Thyroid gland (tissue), 4 donors: ENCODE data around the gene NRXN2. TPM values are rescaled to one million over a fixed set of nuclear protein-coding genes. Genes with fewer than 3 reads are reported as not detected.

ENCODE experiments used
- DNase-seq, 2 donors: peaks; one replicate each; pipeline ENCODE4 v3.0.0-alpha.2; 2019
- H3K27ac ChIP-seq, 3 donors: fragments of 200-600 bp; sonication (generic); 1 replicate in 2 of 3; 2 replicates in 1 of 3; pipeline ENCODE4 v1.5.1; 2016 to 2019; ENCODE audit warnings: mild to moderate bottlenecking in 1 of 3, moderate library complexity in 1 of 3
- H3K27me3 ChIP-seq: fragments of 200-600 bp; sonication (generic); one replicate; pipeline ENCODE4 v1.5.1; 2019
- H3K36me3 ChIP-seq, 2 donors: fragments of 200-600 bp; sonication (generic); one replicate each; pipeline ENCODE4 v1.5.1; 2016 to 2019
- H3K4me1 ChIP-seq, 2 donors: fragments of 200-600 bp; sonication (generic); one replicate each; pipeline ENCODE4 v1.5.1; 2017 to 2019
- H3K4me3 ChIP-seq, 3 donors: fragments of 200-600 bp; sonication (generic); replicated peaks in 1 of 3; 1 replicate in 2 of 3; 2 replicates in 1 of 3; pipeline ENCODE4 v1.5.1; 2016; ENCODE audit warnings: mild to moderate bottlenecking in 1 of 3
- H3K9me3 ChIP-seq: fragments of 200-600 bp; sonication (generic); one replicate; pipeline ENCODE4 v1.5.1; 2017
- CTCF ChIP-seq, 6 experiments: fragments of 200-600 bp in 3 of 6; fragments of 450-650 bp in 3 of 6; sonication (generic) in 3 of 6; IDR thresholded peaks; one replicate each; pipeline ENCODE4 v1.5.1; 2016 to 2019; ENCODE audit warnings: antibody characterized with exemption in 6 of 6, mild to moderate bottlenecking in 2 of 6, inconsistent platforms in 1 of 6, moderate library complexity in 1 of 6
- POLR2A ChIP-seq, 2 donors: fragments of 450-650 bp; IDR thresholded peaks; one replicate each; pipeline ENCODE4 v1.6.1; 2017; ENCODE audit warnings: antibody characterized with exemption in 2 of 2, mild to moderate bottlenecking in 2 of 2, moderate library complexity in 1 of 2
- WGBS, 2 donors: methylation state at CpG; one replicate each; pipeline ENCODE4 v1.1.5; 2017; 5-methylcytosine and 5-hydroxymethylcytosine counted together
- intact Hi-C: fragments of 100-400 bp; cut with DNase I; formaldehyde crosslinking; loops from one replicate; pipeline ENCODE4 v1.15.1; 2023
- total RNA-seq, 4 donors: library from RNA; depleted of rRNA; stranded (reverse); fragments of >200 nt; gene quantifications; one replicate each; pipeline ENCODE4 v1.2.3, GENCODE V29; 2016

Gene NRXN2
- total RNA-seq, 4 donors from 2014 or later = 2.0 to 12.3 (median 4.8) TPM

- no peaks in the 10 kb centered on the region for H3K36me3 ChIP-seq
- no peaks in the 10 kb centered on the region for H3K9me3 ChIP-seq
- H3K4me3 ChIP-seq = no peak overlapping the region
- intact Hi-C loops = no loop called here
- H3K27ac ChIP-seq = no peak overlapping the region
- H3K27me3 ChIP-seq = no peaks in the 10 kb centered on the region
- DNase-seq = no peak
- 80 to 84% methylated on average over 20 to 21 of the region's 21 CpGs for WGBS, 2 donors
- TF ChIP-seq CTCF (IDR thresholded peaks at IDR 0.05) (no peak), POLR2A (IDR thresholded peaks at IDR 0.05) (no peak)
- H3K4me1 ChIP-seq = peaks cover 11 to 14% of the 10 kb centered on the region in 2 donors
Observed at GRCh38 chr11:64605656-64606585, 117.1 kb downstream of the NRXN2 start.

- intact Hi-C loops = no loop called here
Observed at GRCh38 chr11:64605244-64605560, 117.8 kb downstream of the NRXN2 start.

GRCh38 chr11:64604458-64605243 is 118.3 kb downstream of the NRXN2 start:
- no peaks in the 10 kb centered on the region for H3K36me3 ChIP-seq
- no peak for DNase-seq
- WGBS, 2 donors = 73 to 76% methylated on average over 5 to 7 of the region's 7 CpGs
- no peak overlapping the region for H3K4me3 ChIP-seq
- intact Hi-C loops = no loop called here
- no peaks in the 10 kb centered on the region for H3K27me3 ChIP-seq
- H3K9me3 ChIP-seq = no peaks in the 10 kb centered on the region
- no peak overlapping the region for H3K27ac ChIP-seq
- peaks cover 11 to 14% of the 10 kb centered on the region in 2 donors for H3K4me1 ChIP-seq
- no peak for TF ChIP-seq POLR2A (IDR thresholded peaks at IDR 0.05)
- no peak for TF ChIP-seq CTCF (IDR thresholded peaks at IDR 0.05)

More at GRCh38 chr11:64605244-64605560, 117.8 kb downstream of the NRXN2 start:
- no peak overlapping the region for H3K27ac ChIP-seq
- 72 to 81% methylated on average over 9 to 10 of the region's 10 CpGs for WGBS, 2 donors
- H3K27me3 ChIP-seq = no peaks in the 10 kb centered on the region
- H3K4me1 ChIP-seq = peaks cover 11 to 14% of the 10 kb centered on the region in 2 donors
- no peak for DNase-seq
- no peak overlapping the region for H3K4me3 ChIP-seq
- no peaks in the 10 kb centered on the region for H3K9me3 ChIP-seq
- TF ChIP-seq CTCF (IDR thresholded peaks at IDR 0.05) = no peak
- TF ChIP-seq POLR2A (IDR thresholded peaks at IDR 0.05) = no peak
- H3K36me3 ChIP-seq = no peaks in the 10 kb centered on the region

GRCh38 chr11:64603411-64604110 is 119.4 kb downstream of the NRXN2 start:
- Histone ChIP-seq H3K9me3 (no peaks in the 10 kb centered on the region), H3K4me1 (peaks cover 9% of the 10 kb centered on the region in 2 donors), H3K27ac (no peak overlapping the region), H3K27me3 (no peaks in the 10 kb centered on the region), H3K4me3 (no peak overlapping the region), H3K36me3 (no peaks in the 10 kb centered on the region)
- intact Hi-C loops = no loop called here
- DNase-seq = no peak
- WGBS, 2 donors = 72 to 100% methylated on average over 5 to 9 of the region's 10 CpGs
- TF ChIP-seq CTCF (IDR thresholded peaks at IDR 0.05) (no peak), POLR2A (IDR thresholded peaks at IDR 0.05) (no peak)
